ENCODE measurements around the gene RNU6-1.

RNU6-1 gene

DNA sequence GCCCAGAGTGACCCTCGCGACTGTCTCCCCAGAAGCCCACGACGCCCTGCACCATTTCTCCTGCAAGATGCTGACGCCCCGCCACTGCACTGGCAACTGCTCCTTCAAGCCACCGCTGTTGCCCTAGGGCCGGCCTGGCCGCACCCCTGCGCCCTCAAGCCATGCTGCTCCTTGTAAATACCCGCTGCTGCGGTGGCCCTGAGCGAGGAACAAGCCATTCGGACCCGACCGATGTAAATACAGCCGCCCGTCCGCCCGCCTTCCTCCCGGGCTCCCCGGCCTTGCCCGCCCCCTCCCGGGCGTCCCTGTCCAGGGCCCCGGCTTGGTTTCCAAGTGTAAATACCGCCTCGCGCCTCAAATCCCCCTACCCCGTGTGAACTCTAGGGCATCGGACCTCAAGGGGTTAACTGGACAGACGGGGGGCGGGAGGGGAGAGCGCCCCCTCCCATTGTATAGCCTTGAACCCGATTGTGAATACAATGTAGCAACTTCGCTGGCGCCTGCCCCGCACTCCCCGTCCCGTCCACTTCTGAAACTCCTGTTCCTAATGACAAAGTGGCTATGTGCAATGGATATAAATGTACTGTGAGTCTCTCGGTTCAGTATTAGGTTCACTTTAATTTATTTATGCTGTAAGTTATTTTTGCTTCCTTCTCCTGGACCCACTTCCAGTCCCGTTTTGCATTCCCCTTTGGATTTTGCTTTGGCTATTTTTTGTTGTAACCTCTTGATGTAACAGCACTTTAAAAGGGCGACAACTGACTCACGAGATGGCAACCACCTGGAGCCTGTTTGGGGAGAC lies 5.9 kb downstream of the RNU6-1 start:
- DNase-seq (ENCODE audit: low read depth in 2 of 2) = no peak

DNA sequence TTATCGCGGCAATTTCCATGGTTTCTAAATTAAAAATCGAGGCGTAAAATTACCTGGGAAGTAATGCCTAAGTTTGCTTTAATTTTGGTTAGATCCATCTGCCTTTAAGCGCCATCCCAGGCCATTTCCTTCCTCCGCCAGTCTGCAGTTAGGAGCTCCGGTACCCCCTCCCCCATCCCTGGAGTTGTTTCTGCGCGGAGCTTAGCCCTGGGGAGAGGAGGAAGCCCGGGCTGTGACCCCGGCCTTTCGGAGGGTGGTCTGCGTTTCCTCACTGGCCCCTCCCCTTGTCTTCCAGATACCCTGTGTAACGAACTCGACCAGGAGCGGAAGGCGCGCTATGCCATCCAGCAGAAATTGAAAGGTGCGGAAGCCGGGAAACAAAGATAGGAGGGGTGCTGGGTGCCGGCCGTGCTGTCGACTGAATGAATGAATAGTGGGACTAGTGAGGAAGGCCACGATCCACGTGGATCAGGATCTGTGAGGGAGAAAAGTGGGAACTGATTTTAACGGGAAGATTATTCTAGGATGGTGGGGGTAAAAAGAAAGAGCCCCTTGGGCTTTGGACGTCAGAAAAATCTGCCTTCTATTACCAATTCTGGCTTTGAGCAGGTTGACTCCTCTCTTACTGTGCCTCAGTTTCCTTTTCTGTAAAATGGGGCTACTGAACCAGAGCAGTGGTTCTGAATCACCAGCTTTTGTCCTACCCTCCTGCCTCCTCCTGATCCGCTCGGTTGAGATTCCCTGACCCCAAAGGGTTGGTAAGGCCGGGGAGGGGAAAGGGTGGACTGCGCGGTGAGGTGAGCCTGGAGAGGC lies 6.7 kb downstream of the RNU6-1 start:
- DNase-seq (ENCODE audit: low read depth in 2 of 2) = no peak

DNA sequence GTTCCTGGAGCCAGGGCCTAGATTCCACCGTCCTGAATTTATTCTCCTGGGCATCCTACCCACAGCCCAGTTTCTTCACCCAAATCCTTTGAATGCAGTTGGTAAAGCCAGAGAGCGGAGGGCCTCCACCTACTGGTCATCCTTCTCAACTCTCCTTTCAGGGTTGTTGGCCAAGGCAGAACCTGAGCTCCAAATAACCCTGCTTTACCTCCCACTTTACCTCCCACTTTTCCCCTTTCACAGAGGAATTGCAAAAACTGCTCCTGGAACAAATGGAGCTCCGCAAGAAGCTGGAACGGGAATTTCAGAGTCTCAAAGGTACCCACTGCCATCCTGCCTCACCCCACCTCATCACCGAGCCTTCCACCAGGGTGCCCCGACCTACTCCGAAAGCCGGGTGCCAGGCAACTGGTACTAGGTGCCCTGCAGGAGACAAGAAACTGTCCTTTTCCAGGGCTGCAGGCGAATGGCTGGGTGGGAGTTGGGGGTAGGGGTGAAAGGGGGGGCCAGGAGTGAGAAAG lies 7.8 kb downstream of the RNU6-1 start:
- no peak for DNase-seq (ENCODE audit: low read depth in 2 of 2)

DNA sequence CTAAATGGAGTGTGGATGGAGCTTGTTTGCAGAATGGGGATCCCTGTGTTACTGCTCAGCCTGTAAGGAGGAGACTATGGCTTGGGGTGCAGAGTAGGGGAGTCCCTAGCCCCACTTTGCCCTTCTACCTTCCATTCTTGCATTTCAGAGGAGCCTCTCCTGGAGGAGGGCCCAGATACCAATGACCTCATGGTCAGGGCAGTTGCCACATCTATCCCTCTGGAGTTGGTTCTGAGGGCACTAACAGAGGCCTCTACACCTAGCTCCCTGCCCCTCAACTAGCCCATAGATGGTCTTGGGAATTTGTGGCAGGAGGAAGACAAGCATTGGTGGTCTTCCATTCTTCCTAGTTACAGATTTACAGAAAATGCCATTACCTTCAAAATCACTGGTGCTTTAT lies 8.5 kb downstream of the RNU6-1 start:
- no peak for DNase-seq (ENCODE audit: low read depth in 2 of 2)

DNA sequence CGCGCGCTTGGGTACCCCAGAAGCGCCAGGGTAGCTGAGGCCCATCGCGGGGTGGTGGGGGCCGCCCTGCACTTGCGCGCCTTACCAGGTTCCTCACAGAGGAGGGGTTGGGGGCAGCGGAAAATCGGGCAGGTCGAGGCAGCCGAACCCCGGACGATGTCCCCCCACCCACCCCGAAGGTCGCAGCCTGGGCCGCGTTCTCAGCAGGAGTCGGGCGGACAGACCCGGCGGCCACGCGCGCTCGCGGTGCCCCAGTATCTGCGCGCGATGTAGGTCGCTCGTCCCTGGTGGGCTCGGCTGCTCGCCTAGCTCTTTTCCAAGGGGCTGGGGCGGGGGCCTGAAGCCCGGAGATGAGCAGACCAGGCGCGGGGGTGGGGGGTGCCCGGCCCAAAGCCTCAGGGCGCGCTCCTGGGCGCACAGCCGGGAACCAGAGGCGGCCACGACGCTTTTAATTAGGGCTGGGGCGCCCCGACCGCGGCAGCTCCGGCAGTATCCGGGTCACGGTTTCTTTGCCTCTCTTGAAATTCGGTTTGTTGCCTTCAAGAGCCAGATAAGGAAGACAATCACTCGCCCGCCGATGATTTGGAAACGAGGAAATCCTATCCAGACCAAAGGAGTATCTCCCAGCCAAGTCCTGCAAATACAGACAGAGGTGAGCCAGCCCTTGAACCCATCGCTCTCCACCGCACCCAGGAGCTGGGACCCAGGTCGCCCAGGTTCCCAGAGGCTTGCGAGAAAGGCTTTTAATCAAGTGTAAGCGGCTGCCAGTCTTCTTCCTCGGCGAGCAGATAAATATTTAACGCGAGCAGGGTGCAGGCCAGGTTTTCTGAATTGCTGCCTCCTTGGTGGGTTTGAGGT lies 10.0 kb downstream of the RNU6-1 start:
- DNase-seq (ENCODE audit: low read depth in 2 of 2) = no peak

DNA sequence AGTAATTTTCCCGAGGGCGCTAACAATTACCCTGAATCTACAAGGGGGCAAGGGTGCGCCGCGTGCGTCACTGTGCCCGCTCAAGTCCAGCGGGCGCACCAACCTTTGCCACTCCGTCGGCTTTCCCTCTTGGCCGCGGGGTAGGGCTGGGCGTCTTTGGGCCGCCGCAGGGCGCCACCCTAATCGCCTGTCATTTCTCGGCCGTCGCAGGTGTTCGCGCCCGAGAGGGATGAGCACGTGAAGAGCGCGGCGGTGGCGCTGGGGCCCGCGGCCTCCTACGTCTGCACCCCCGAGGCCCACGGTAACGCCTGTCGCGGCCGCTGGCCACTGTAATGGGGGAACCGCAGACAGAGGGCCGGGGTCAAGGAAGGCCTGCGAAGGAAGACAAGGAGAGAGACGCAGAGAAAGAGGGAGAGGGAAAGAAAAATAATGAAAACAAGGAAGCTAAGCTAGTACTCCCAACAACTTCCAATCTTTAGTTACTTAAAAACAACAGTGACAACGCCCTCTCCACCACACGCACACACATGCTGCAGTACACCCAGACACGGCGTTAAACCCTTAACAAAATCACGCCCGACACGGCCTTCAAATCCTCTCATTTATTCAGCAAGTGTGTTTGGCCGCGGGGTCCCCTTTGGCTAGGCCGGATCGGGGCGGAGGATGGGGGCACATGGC lies 10.7 kb downstream of the RNU6-1 start:
- no peak for DNase-seq (ENCODE audit: low read depth in 2 of 2)

DNA sequence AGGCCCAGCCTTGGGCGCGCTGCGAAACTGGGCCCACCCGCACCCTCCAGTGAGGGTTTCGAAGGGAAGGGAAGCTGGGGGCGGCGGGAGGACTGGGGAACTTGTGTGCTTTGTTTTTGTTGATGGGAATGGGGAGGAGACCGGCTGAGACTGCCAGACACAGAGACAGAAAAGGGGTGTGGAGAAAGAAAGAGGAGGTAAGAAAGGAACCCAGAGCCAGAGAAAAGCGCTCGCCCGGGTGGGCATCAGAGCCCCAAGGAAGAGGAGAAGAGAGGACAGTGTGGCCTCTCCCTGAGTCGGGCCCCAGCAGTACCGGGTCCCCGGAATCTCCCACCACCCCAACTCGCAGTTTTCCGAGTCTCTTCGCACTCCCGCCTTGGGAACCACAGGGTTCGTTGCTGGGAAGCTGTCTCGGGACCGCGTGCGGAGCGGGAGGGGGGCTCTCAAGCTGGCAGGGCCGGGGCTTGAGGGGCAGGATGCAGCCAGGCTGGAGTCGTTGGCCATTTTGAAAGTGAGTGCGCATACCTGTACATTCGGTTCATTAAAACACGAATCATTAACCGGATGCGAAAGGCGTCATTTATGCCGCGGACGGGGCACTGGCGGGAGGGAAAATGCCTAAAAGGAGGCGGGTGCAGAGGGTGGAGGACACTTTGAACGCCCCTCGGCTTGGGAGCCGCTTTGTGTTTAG lies 11.4 kb downstream of the RNU6-1 start:
- DNase-seq (ENCODE audit: low read depth in 2 of 2) = no peak

DNA sequence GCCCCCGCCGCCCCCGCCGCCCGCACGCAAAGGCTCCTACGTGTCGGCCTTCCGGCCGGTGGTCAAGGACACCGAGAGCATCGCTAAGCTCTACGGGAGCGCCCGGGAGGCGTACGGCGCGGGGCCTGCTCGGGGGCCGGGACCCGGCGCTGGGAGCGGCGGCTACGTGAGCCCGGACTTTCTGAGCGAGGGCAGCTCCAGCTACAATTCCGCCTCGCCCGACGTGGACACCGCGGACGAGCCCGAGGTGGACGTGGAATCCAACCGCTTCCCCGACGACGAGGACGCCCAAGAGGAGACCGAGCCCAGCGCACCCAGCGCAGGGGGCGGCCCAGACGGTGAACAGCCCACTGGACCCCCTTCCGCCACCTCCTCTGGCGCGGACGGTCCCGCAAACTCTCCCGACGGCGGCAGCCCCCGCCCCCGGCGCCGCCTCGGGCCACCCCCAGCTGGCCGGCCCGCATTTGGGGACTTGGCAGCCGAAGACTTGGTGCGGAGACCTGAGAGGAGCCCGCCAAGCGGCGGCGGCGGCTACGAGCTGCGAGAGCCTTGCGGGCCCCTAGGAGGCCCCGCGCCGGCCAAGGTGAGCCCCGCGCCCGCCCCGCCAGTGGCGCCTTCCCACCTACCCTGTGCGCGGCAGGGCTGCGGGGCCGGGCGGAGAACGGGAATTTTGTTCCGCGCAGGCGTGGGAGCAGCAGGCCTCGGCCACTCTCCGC lies 12.1 kb downstream of the RNU6-1 start:
- DNase-seq (ENCODE audit: low read depth in 2 of 2) = no peak

DNA sequence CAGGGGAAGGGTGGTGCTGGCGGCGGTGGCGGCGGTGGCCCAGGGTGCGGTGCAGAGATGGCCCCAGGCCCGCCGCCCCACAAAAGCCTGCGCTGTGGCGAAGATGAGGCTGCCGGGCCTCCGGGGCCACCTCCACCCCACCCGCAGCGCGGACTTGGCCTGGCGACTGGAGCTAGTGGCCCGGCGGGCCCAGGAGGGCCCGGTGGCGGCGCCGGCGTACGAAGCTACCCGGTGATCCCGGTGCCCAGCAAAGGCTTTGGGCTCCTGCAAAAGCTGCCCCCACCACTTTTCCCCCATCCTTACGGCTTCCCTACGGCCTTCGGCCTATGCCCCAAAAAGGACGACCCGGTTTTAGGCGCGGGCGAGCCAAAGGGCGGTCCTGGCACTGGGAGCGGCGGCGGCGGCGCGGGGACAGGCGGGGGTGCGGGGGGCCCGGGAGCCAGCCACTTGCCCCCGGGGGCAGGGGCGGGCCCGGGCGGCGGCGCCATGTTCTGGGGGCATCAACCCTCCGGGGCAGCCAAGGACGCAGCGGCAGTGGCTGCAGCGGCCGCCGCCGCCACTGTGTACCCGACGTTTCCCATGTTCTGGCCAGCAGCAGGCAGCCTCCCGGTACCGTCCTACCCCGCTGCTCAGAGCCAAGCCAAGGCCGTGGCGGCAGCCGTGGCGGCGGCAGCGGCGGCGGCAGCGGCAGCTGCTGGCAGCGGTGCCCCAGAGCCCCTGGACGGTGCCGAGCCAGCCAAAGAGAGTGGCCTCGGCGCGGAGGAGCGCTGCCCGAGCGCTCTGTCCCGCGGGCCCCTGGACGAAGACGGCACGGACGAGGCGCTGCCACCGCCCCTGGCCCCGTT lies 12.9 kb downstream of the RNU6-1 start:
- DNase-seq (ENCODE audit: low read depth in 2 of 2) = no peak

DNA sequence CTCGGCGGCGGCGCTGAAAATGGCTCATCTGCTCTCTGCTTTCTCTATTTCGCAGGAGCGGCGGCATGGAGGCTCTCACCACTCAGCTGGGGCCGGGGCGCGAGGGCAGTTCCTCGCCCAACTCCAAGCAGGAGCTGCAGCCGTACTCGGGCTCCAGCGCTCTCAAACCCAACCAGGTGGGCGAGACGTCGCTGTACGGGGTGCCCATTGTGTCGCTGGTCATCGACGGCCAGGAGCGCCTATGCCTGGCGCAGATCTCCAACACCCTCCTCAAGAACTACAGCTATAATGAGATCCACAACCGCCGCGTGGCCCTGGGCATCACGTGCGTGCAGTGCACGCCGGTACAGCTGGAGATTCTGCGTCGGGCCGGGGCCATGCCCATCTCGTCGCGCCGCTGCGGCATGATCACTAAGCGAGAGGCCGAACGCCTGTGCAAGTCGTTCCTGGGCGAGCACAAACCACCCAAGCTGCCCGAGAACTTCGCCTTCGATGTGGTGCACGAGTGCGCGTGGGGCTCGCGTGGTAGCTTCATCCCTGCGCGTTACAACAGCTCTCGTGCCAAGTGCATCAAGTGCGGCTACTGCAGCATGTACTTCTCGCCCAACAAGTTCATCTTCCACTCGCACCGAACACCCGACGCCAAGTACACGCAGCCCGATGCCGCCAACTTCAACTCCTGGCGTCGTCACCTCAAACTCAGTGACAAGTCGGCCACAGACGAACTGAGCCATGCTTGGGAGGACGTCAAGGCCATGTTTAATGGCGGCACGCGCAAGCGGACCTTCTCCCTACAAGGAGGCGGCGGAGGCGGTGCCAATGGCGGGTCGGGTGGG lies 13.7 kb downstream of the RNU6-1 start:
- no peak for DNase-seq (ENCODE audit: low read depth in 2 of 2)

DNA sequence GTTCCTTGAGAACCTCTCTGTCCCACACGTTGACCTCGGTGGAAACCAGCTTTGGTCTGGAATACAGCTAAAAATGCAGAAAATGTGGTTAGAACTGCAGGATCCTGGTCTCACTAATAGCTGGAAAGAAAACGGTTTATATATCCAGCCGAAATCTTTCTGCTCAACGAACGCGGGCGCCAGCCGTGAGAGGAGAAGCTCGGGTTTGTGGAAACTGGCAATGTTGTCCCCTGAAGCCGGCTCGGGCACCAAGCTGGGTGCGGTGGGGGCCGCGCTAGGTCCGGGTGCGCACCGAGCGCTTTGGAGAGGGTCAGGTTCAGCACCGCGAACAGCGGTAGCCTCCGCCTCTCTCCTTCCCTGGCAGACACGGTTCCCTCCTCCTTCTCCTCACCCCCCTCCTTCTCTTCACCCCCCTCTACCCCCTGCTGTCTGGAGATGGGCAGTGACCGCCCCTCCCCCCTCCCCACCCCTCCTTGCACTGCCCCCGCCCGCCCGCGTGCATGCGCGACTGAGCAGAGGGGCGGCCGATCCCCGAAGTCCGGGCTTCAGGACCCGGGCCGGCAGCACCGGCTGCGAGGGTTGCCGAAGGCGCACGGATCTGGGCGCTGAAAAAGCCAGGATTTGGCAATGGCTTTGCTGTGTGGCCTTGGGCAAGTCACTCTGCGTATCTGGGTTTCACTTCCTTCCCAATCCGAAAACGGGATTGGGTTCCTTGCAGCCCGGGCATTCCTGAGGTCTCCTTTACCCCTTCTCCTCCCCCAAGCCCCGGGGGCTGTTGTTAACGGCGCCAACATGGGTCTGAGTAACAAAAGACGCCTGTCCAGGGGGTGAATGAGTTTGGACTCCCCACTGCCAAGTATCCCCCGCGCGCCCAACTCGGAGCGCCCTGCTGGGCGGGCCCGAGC lies 14.6 kb downstream of the RNU6-1 start, which contains the start of gene SKOR1:
SKOR1 (plus strand) TSS at position 534 of the 905 bp plus-strand sequence; CDS start at position 628, 94 bp downstream.
- no peak for DNase-seq (ENCODE audit: low read depth in 2 of 2)

DNA sequence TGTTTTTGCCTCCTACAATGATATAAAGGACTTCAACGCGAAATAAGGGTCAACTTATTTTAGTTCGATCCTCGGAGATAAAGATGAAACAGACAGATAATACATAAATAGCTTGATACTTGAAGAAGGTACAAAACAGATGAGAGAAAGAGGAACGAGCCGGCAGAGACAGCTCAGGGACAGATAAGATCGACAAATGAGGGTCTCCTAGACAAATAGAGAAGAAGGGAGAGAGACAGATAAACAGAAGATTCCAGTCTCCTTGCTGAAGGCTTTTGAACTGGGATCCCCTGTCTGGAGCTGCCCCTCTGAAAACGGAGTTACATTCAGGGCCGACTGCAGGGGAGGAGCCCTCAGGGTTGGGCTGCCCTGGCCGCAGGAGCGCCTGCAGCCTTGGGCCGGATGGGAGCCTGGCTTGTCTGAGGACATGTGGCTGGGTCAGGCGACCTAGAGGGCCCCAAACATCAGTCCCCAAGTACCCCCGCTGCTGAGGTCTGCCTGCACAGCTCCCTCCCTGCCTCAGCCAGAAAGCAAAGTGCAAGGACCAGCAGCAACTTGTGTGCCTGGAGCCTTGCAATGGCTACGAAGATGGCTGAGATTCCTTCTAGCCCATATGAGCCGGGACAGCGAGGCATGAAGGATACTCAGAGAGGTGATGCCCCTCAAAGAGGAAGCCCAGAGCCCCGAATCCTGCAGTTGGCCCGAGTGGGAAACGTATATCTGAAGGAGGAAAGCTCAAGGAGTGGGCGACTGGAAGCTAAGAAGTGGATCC lies 15.5 kb downstream of the RNU6-1 start:
- no peak for DNase-seq (ENCODE audit: low read depth in 2 of 2)

DNA sequence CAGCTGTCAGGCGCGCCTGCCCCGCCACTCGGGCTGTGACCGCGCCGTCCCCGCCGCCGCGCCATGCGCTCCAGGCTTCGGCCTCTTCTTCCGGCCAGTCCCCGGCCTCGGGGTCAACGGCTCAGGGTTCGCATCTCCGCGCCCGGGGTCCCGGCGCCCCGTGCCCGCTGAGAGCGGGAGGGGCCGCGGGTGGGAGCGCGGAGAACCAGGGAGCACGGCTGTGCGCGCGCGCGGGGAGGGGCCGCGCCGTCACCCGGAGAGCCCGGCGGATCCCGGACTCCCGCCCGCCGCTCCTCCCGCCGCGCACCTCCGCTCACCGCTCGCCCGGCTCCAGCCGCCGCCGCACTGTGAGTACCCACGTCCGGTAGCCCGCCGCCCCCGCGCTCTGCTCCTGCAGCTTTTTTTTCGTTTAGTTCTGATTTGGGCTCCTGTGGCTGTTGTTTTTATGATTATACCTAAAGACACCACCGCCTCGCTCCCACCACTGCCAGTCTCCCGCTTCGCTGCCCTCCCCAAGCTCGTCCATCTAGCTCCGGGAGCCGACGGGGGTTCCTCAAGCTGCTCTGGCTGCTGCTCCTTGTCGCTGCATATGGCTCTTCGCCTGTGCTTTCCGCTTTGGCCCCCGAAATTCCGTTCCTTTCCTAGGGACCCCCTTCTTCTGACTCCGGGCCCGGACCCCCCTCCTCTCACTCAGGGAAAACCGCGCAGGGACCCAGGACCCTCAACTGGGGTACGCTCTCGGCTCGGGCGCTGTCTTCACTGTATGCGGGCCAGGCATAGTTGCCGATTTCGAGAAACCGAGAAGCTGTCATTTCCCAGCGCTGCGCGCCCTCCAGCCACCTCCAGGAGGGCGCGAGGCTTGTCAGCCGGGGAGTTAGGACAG lies 16.3 kb downstream of the RNU6-1 start:
- no peak for DNase-seq (ENCODE audit: low read depth in 2 of 2)

DNA sequence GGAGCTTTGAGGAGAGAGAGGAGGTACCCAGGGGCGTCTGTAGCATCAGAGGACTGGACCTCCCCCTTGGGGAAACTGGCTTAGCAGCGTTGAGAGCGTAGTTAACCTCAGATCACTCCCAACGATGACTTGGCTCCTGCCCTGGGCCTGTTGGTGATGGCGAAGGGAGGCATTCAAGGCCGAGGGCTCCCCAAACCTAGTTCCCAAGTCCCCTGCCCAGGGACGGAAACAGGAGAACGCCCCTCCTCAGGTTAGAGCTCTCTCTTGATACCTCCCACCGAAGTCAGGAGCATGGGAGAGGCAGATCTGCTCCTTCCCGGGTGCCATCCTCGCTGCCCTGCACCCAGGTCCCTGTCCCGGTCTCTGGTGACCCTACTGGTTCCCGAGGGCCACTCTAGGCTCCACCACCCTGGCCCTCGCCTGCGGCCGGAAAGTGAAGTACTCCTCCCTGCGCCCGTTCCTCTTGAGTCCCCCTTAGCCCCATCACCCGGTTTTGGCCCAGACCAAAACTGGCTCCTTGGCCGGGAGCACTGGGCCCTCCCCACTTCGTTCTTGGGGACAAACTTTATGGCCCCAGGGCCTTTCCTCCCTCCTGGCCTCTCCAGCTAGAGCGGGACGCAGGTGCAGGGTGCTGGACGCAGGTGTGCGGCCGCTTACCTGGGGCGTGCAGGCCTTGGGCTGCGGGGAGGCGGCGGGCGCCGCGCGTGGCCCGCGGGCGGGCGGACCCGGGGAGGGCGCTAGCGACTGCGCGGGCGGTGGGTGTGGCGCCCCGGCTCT lies 17.1 kb downstream of the RNU6-1 start:
- no peak for DNase-seq (ENCODE audit: low read depth in 2 of 2)
